ENCODE data around the gene TEKT5. TPM values are rescaled to one million over a fixed set of nuclear protein-coding genes. Genes with fewer than 3 reads are reported as not detected.

Gene TEKT5
- polyA plus RNA-seq, 10 donors = 0.10 to 0.46 (median 0.22) TPM; not detected in 1

- DNase-seq = peak; percentile 85 to 94 (median 89)
These were observed 114.5 kb downstream of the TEKT5 start, which contains the start of gene EMP2 for GRCh38 chr16:10579965-10580882. Gene EMP2, minus strand, starts transcription at chr16:10580598. Its CDS starts 32,981 bp downstream, at chr16:10547617.

GRCh38 chr16:10579575-10579964 lies 115.2 kb downstream of the TEKT5 start:
- no peak for DNase-seq

GRCh38 chr16:10578474-10579316 lies 116.0 kb downstream of the TEKT5 start:
- DNase-seq = no peak

Other genes with a start within 250 kb of the TEKT5 start
- gene EMP2, start 114.3 kb downstream of the TEKT5 start, polyA plus RNA-seq (ENCODE audit: insufficient read length in 10 of 10) = 10 to 100 TPM; 48.1 to 88.5 (median 63.1) TPM
- 10 to 100 TPM; 25.8 to 32.1 (median 28.8) TPM for gene NUBP1, start 48.9 kb upstream of the TEKT5 start, polyA plus RNA-seq (ENCODE audit: insufficient read length in 10 of 10)
- 1 to 10 TPM; 2.1 to 5.0 (median 3.0) TPM for gene TVP23A, start 123.9 kb upstream of the TEKT5 start, polyA plus RNA-seq (ENCODE audit: insufficient read length in 10 of 10)
- 1 to 10 TPM; 1.0 to 3.2 (median 1.7) TPM for gene CIITA, start 182.3 kb upstream of the TEKT5 start, polyA plus RNA-seq (ENCODE audit: insufficient read length in 10 of 10)
- 10 to 100 TPM; 44.4 to 55.8 (median 50.6) TPM for gene DEXI, start 247.5 kb upstream of the TEKT5 start, polyA plus RNA-seq (ENCODE audit: insufficient read length in 10 of 10)
- 10 to 100 TPM; 11.4 to 15.2 (median 12.9) TPM for gene CLEC16A, start 249.6 kb upstream of the TEKT5 start, polyA plus RNA-seq (ENCODE audit: insufficient read length in 10 of 10)

All from muscle of back (tissue), 11 donors.